HUDEP-2 (cell line): ENCODE data around the gene RNASEH2B.

Source experiments
- DNase-seq, 76 experiments: peaks; one replicate each; lab custom pipeline; 2025; ENCODE audit not compliant: unreplicated experiment in 76 of 76; lab: John Stamatoyannopoulos, UW

RNASEH2B gene

GRCh38 chr13:50991579-50992521 lies 82.3 kb downstream of the RNASEH2B start:
- DNase-seq: peak in 3 of 76 experiments; percentile 4 to 31 (median 13)

- DNase-seq: no peak
Measured at GRCh38 chr13:50993371-50993770, 83.8 kb downstream of the RNASEH2B start.

GRCh38 chr13:50993934-50994333 lies 84.3 kb downstream of the RNASEH2B start:
- no peak for DNase-seq

GRCh38 chr13:50994651-50995050 lies 85.1 kb downstream of the RNASEH2B start:
- no peak for DNase-seq

- no peak for DNase-seq
Measured at GRCh38 chr13:50995854-50996253, 86.3 kb downstream of the RNASEH2B start.

- DNase-seq: no peak
Measured at GRCh38 chr13:50998326-50998725, 88.7 kb downstream of the RNASEH2B start.

GRCh38 chr13:50999641-51000040 lies 90.0 kb downstream of the RNASEH2B start:
- no peak for DNase-seq

GRCh38 chr13:51000061-51000460 lies 90.5 kb downstream of the RNASEH2B start:
- no peak for DNase-seq

- DNase-seq: no peak
Measured at GRCh38 chr13:51000571-51001260, 91.1 kb downstream of the RNASEH2B start.

- no peak for DNase-seq
Measured at GRCh38 chr13:51001335-51001734, 91.7 kb downstream of the RNASEH2B start.

- no peak for DNase-seq
Measured at GRCh38 chr13:51002736-51003135, 93.1 kb downstream of the RNASEH2B start.

GRCh38 chr13:51003642-51004041 lies 94.1 kb downstream of the RNASEH2B start:
- DNase-seq: no peak

- DNase-seq: no peak
Measured at GRCh38 chr13:51004111-51004865, 94.7 kb downstream of the RNASEH2B start.

GRCh38 chr13:51004918-51005460 lies 95.4 kb downstream of the RNASEH2B start:
- DNase-seq: no peak

GRCh38 chr13:51005566-51005965 lies 96.0 kb downstream of the RNASEH2B start:
- no peak for DNase-seq
